ENCODE results near the gene COL5A1.

Gene COL5A1

GRCh38 chr9:134795446-134795845 is 153.8 kb downstream of the COL5A1 start:
- DNase-seq = no peak

- DNase-seq = no peak
Observed at GRCh38 chr9:134796882-134797281, 155.3 kb downstream of the COL5A1 start.

GRCh38 chr9:134800791-134801339 is 159.3 kb downstream of the COL5A1 start:
- DNase-seq = no peak

GRCh38 chr9:134802216-134802795 is 160.7 kb downstream of the COL5A1 start:
- no peak for DNase-seq

GRCh38 chr9:134804871-134805270 is 163.3 kb downstream of the COL5A1 start:
- DNase-seq = no peak

GRCh38 chr9:134807716-134808446 is 166.3 kb downstream of the COL5A1 start:
- peak; percentile 86 for DNase-seq

- no peak for DNase-seq
Observed at GRCh38 chr9:134808447-134808792, 166.8 kb downstream of the COL5A1 start.

GRCh38 chr9:134809292-134809691 is 167.7 kb downstream of the COL5A1 start:
- no peak for DNase-seq

- no peak for DNase-seq
Observed at GRCh38 chr9:134809826-134810225, 168.2 kb downstream of the COL5A1 start.

- no peak for DNase-seq
Observed at GRCh38 chr9:134811079-134811672, 169.6 kb downstream of the COL5A1 start.

GRCh38 chr9:134811673-134812342 is 170.2 kb downstream of the COL5A1 start:
- no peak for DNase-seq

- no peak for DNase-seq
Observed at GRCh38 chr9:134812343-134812673, 170.7 kb downstream of the COL5A1 start.

- no peak for DNase-seq
Observed at GRCh38 chr9:134813841-134814240, 172.2 kb downstream of the COL5A1 start.

GRCh38 chr9:134814598-134815215 is 173.1 kb downstream of the COL5A1 start:
- no peak for DNase-seq

GRCh38 chr9:134815435-134816214 is 174.0 kb downstream of the COL5A1 start:
- no peak for DNase-seq

GRCh38 chr9:134816264-134816663 is 174.7 kb downstream of the COL5A1 start:
- no peak for DNase-seq

GRCh38 chr9:134818000-134818568 is 176.5 kb downstream of the COL5A1 start:
- DNase-seq = no peak

- DNase-seq = no peak
Observed at GRCh38 chr9:134818591-134818990, 177.0 kb downstream of the COL5A1 start.

- DNase-seq = no peak
Observed at GRCh38 chr9:134820901-134821300, 179.3 kb downstream of the COL5A1 start.

GRCh38 chr9:134822541-134822940 is 180.9 kb downstream of the COL5A1 start:
- DNase-seq = no peak

GRCh38 chr9:134823623-134824022 is 182.0 kb downstream of the COL5A1 start:
- DNase-seq = no peak

GRCh38 chr9:134824583-134824982 is 183.0 kb downstream of the COL5A1 start:
- DNase-seq = no peak

Measured in left hindlimb (tissue), 1 donor.